DMS153 (cell line): Measurements from ENCODE around the gene FAM72B.
"Not testable (repeated sequence)": the region's sequence is repeated elsewhere in the genome, so short reads cannot be mapped to it uniquely, and the experiment has no call there.

ENCODE experiments used
- DNase-seq: peaks from one replicate; lab custom pipeline; 2025; lab: John Stamatoyannopoulos, UW

Gene FAM72B

GRCh38 chr1:121152788-121153187, 31.4 kb downstream of the FAM72B start:
- DNase-seq = not testable (repeated sequence)

- not testable (repeated sequence) for DNase-seq
Measured at GRCh38 chr1:121151294-121151693, 32.8 kb downstream of the FAM72B start.

- DNase-seq = not testable (repeated sequence)
Measured at GRCh38 chr1:121148489-121149190, 35.5 kb downstream of the FAM72B start.

DNA sequence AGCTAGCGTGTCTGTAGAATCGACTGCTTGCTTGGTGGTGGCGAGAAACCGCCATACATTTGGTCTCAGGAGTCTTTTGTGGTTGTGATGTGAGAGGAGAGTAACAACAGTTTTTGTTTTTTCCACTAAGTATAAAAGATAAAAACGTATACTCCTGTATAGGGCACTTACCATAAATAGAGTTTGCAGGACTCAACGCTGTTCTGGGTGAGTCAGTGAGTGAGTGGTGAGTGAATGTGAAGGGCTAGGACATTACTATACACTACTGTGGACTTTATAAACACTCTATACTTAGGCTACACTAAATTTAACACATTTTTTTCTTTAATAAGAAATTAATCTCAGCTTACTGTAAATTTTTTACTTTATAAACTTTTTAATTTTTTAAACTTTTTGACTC, 43.7 kb downstream of the FAM72B start:
- not testable (repeated sequence) for DNase-seq

GRCh38 chr1:121131494-121131893, 52.6 kb downstream of the FAM72B start:
- DNase-seq = not testable (repeated sequence)

GRCh38 chr1:121118480-121118824, 65.7 kb downstream of the FAM72B start:
- not testable (repeated sequence) for DNase-seq
